ENCODE results near the gene PIP5K1C. TPM values are rescaled to one million over a fixed set of nuclear protein-coding genes. Genes with fewer than 3 reads are reported as not detected.

The PIP5K1C gene
- polyA plus RNA-seq, 3 donors: 19.7 to 30.2 (median 28.9) TPM

DNA sequence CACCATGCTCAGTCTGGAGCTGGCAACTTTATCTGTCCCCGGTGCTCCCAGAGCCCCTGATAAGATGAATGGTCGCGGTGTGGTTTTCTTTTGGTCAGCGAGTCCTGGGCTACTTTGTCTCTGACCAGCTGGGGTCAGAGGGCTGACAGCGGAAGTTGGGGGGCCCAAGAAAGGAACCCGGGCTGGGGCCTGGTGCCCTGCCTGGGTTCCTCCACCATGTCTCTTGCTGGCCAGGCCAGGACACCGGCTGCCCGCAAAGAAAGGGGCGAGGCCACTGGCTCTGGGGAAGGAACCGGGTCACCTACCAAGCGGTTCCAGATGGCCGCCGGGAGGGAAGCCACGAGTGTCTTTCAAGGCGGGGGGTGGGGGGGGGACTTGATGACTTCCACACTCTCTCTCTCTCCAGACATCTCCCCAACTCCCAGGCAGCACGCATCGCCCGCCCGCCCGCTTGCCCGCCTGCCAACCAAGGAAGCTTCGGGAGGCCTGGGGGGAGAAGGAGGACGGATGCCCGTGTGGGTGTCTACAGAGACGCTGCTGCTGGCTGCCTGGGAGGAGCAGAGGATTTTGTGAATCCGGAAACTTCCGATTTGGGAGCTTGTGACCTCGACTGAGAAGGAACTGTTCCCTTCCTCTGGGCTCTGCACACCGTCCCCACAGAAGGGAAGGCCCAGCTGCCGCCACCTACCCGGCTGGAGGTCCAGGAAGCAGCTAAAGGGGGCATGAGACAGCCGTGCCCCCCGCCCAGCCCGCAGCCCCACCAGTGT, 1.1 kb downstream of the PIP5K1C start:
- DNase-seq (ENCODE audit: extremely low read depth in 1 of 11, low read depth in 9 of 11, low spot score in 4 of 11): no peak

DNA sequence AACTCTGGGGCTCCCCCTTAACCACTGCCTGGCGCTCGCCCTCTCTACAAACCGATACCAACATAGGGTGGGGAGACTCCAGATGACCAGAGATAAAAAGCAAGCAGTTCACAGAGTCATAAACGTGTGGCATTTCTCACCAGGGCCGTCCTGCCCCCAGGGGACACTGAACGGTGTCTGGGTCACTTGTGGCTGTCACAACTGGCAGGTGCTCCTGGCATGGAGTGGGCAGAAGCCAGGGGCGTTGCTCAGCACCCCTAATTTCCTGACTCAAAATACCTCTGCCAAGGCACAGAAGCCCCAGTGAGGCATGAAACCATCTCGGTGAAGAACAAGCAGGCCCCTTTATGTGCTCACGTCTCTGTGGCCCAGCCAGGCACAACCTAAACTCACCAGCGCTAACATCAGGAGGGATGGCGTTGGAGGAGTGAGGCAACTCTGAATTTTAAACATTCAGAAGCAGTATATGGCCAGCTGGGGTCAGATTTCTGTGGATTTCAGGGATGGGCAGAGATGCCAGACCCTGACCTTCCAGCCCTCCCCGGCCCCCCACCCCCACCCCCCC, 1.8 kb downstream of the PIP5K1C start:
- DNase-seq (ENCODE audit: extremely low read depth in 1 of 11, low read depth in 9 of 11, low spot score in 4 of 11): no peak

DNA sequence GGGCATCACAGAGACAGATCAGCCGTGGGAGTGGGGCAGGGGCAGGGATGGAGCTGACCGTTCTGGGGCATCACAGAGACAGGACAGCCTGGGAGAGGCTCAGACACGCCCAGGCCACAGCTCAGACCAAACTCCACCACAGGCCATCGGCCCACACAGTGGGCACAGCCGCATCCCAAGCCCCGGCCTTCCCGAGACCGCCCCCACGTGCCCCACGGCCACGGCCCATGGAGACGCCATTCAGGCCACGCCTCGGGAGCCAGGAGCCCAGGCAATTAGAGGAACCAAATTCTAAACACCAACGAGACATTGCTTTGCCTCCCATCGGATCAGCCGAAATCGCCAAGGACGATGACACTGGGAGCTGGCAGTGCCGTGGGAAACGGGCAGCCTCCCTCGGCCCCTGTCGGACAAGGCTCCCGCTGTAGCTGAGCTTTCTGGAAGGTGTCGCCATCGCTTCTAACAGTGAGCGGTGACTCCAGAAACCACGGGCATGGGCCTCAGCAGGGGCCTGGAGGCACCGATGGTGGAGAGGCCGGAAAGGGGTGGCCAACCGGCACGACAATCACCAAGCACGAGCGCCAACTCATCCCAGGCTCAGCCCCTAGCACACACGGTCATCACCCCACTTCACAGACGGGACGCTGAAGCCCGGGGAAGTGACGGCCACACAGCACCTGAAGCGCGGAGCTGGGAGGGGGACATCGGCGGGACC, 2.4 kb downstream of the PIP5K1C start:
- DNase-seq (ENCODE audit: extremely low read depth in 1 of 11, low read depth in 9 of 11, low spot score in 4 of 11): no peak

DNA sequence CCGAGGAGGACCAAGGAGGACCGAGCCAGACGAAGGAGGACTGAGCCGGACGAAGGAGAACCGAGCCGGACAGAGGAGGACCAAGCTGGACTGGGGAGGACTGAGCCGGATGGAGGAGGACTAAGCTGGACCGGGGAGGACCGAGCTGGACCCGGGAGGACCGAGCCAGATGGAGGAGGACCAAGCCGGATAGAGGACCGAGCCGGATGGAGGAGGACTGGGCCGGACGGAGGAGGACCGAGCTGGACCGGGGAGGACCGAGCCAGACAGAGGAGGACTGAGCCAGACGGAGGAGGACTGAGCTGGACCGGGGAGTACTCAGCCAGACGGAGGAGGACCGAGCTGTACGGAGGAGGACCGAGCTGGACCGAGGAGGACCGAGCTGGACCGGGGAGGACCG, 3.2 kb downstream of the PIP5K1C start:
- no peak for DNase-seq (ENCODE audit: extremely low read depth in 1 of 11, low read depth in 9 of 11, low spot score in 4 of 11)

DNA sequence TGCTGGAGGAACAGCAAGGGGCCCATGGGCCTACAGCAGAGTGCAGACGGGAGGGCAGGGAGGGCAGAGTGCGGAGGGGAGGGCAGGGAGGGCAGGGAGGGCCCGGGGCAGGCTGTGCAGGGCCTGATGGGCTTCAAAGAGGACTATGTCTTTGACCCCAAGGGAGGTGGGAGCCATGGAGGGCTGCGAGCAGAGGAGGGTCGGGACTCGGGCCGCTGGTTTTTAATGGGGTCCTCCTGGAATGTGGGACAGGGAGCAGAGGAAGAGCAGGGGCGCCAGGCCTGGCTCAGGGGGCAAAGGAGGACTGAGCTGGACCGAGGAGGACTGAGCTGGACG, 3.6 kb downstream of the PIP5K1C start:
- DNase-seq (ENCODE audit: extremely low read depth in 1 of 11, low read depth in 9 of 11, low spot score in 4 of 11): no peak

DNA sequence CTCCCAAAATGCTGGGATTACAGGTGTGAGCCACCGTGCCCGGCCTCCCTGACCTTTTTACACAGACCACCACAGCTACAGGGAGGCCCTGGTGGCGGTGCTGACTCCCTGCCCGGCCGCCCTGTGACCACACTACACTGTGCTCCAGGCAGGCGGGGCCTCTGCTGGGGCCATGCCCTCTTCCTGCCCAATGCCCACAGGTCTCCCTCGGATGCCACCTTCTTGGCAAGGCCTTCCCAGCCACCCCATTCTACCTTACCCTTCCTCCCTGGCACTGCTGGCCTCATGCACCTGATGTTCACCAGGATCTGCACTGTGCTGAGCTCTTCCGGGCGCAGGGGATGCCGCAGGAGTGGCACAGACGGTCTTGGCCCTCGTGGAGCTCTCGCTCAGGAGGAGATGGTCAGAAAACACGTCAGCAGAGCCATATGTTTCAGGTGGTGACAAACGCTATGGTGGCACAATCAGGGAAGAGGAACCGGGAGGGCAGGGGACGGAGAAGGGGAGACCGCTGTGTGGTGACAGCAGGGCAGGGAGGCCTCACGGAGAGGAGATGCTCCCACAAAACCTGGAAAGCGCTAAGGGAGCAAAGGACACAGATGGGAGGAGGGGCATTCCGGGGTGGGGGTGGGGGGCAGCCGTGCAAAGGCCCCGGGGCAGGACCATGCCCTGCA, 4.1 kb downstream of the PIP5K1C start:
- no peak for DNase-seq (ENCODE audit: extremely low read depth in 1 of 11, low read depth in 9 of 11, low spot score in 4 of 11)

DNA sequence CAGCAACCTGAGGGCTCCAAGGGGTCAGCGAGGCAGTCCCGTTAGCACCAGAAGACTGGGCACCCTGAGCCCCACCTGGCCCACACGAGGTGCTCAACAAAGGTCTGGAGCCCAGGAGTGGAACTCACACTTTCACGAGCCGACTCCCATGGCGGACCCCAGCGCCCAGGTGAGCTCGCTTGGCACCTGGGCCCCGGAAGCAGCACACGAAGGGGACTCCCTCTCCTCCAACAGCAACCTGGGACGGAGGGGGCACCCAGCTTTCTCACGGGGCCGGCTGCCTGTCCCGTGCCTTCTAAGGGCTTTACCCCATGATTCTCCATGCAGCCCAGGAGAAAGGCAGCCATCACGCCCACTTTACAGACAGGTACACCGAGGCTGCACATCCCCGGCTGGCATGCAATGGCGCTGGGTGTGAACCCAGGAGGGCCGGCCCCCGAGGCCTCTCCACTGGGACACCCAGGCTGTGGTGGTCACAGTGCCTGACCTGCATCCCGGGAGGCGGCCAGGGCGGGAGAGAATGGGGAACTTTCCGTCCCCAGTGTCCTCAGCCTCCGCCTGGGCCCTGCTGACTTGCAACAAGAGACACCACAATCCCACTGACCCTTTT, 5.0 kb downstream of the PIP5K1C start:
- no peak for DNase-seq (ENCODE audit: extremely low read depth in 1 of 11, low read depth in 9 of 11, low spot score in 4 of 11)

DNA sequence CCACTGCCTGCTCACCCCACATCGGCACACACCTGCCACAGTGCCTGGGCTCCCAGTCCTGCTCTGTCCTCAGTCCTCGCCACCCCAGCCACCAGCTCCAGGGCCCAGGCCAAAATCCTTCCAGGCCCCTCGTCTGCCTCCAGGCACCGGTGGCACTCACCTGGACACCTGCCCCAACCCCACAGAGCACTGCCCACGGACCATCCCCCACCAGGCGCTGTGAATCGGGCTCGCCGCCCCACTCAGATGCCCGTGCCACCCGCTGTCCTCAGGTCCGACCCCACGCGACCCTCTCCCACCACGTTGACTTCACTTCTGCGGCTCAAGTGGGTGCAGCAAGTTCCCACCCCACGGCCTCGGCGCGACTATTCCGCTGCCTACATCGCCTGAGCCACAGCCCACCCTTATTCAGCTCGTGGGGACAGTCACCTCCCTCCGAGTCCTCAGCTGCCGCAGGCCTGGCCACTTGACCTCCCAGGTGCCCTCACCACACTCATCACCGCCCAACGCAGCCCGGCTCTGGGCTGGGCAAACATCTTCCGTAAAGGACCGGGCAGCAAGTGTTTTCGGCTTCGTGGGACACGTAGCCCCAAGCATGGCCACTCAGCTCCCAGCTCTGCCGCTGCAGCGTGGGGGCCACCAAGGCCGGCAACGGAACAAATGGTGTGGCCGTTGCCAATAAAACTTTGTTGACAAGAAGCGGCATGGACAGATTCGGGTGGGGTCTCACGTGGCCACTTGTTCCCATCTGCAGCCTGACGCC, 5.7 kb downstream of the PIP5K1C start:
- DNase-seq (ENCODE audit: extremely low read depth in 1 of 11, low read depth in 9 of 11, low spot score in 4 of 11): no peak

DNA sequence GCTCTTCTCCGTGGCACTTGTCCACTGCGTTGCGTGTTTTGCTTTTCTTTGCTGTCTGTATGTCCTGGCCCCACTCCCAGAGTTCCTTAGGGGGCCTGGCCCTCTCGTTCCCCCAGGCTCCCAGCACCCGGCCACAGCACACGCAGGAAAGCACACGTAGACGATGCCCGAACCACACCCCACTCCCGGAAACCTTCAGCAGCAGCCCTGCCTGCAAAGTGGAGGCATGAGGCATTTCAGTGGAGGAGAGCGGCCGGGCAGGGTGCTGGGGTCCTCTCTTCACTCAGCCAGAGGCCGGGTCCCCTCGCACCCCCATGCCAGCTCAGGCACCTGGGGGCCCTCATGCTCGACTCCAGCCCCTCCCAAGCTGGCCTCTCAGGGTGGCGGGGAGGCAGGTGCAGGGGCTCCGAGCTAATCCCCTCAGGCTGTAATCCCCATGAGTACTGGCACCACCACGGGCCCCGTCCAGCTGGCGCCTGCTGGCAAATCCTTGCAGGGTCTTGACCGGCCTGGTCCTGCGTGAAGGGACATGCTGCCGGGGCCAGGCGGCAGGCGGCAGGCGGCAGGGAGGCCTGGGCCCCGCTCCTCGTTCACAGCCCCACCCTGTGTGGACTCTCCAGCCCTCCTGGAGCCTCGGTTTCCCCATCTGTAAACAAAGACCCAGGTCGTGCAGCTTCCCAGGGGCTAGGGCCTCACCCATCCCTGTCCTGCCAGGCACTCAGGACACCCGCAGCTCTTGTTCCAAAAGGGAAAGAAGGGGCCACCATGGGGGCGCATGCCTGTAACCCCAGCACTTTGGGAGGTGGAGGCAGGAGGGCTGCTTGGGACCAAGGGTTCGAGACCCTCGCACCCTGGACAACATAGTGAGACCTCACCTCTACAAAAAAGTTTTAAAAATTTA, 7.0 kb downstream of the PIP5K1C start:
- no peak for DNase-seq (ENCODE audit: extremely low read depth in 1 of 11, low read depth in 9 of 11, low spot score in 4 of 11)

DNA sequence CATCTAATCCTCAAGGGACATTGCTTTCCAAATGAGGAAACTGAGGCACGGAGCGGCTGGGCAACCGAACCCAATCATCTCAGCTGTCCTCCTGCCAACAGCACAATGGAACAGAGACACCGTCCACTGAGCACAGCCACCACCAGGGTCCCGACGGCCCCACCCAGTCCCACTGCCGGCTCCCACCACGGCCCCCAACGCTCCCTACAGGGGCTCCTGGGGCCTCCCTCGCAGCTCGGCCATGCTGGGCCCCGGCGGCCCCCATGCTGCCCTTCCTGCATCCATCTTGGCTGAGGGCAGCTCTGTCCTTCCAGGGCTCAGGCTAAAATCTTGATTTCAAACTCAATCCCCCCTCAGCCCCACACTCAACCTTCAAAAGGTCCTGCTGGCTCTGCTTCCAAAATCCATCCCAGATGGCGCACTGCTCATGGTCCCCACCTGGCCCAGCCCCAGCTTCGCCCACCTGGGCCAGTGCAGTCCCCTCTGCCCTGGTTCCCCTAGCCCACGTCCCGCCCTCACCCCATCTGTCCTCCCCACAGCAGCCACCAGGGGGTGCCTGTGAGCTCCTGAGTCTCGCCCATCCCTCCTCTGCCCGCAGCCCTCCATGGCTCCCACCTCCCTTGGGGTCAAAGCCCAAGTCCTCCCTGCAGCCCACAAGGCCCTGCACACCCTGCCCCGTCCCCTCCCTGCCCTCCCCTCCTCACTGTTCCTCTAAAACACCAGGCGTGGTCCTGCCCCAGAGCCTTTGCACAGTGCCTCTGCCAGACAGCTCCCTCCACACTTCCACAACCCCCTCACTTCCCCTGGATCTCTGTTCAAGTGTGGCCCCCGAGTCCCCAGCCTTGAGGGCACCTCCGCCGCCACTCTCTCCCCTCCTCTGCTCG, 7.9 kb downstream of the PIP5K1C start:
- DNase-seq (ENCODE audit: extremely low read depth in 1 of 11, low read depth in 9 of 11, low spot score in 4 of 11): no peak

DNA sequence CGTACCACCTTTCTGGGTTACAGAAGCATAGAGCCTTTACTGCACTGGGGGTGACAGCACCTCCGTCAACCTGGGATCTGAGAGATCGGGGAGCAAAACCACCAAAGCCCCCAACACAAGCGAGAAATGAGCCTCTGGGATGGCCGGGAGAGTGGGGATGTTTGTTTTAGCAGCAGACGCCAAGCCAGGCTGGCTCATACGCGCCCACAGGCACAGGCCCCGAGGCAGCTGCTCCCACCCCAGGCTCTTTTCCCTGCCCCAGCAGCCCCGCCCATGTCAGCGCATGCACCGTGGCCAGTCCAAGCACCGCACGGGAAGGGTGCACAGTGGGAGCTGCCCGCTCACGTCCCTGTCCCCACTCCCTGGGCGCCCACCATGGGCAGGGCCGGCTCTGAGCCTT, 8.5 kb downstream of the PIP5K1C start:
- no peak for DNase-seq (ENCODE audit: extremely low read depth in 1 of 11, low read depth in 9 of 11, low spot score in 4 of 11)

DNA sequence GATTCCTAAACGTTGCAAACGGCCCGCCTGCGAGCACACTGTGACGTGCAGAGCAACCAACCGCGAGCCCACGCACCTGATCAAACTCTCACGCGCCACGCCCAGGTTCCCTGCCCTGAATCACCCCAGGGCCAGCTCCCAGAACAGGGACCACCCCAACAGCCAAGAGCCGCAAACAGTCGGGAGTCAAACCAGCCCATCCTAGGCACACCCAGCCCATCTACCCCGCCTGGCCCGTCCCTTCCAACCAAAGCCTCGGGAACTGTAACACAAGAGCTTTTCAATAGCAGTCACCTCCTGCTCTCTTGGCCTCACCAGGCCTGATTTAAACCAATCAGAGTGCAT, 8.9 kb downstream of the PIP5K1C start:
- no peak for DNase-seq (ENCODE audit: extremely low read depth in 1 of 11, low read depth in 9 of 11, low spot score in 4 of 11)

DNA sequence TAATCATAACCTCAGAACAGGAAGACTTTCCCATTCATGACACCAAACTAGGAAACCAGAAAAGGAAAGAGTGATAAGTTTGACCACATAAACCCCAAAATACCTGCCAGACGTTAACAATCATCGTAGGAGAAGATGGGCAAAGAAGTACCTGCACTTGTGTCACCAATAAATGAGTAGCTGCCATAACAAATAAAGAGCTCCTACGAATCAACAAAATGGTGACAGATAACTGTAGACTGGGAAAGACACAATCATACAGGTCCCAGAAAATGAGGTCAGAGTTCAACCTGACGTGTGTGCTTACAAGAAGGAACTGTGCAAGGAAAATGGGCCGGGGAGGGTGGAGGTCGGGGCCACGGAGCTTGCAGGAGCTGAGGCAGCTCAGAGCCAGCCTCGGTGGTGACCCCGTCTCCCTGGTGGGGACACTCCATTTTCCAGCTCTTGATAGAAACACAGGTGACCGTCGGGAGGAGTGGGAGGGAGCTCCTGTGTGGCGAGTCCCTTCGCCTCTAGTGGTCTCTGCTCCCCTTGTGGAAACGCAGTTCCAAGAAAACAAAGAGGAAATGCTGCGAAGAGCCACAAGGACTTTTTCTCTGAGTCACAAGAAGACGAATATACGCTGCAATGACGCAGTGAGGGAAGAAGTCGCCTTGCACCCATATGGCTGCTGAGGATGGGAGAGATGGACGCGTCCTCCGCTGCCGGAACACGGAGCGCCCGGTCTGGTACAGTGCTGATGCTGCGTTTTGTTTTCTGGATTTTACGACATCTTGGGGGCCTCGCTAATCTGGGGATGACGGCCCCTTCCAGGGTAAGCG, 9.5 kb downstream of the PIP5K1C start:
- no peak for DNase-seq (ENCODE audit: extremely low read depth in 1 of 11, low read depth in 9 of 11, low spot score in 4 of 11)

DNA sequence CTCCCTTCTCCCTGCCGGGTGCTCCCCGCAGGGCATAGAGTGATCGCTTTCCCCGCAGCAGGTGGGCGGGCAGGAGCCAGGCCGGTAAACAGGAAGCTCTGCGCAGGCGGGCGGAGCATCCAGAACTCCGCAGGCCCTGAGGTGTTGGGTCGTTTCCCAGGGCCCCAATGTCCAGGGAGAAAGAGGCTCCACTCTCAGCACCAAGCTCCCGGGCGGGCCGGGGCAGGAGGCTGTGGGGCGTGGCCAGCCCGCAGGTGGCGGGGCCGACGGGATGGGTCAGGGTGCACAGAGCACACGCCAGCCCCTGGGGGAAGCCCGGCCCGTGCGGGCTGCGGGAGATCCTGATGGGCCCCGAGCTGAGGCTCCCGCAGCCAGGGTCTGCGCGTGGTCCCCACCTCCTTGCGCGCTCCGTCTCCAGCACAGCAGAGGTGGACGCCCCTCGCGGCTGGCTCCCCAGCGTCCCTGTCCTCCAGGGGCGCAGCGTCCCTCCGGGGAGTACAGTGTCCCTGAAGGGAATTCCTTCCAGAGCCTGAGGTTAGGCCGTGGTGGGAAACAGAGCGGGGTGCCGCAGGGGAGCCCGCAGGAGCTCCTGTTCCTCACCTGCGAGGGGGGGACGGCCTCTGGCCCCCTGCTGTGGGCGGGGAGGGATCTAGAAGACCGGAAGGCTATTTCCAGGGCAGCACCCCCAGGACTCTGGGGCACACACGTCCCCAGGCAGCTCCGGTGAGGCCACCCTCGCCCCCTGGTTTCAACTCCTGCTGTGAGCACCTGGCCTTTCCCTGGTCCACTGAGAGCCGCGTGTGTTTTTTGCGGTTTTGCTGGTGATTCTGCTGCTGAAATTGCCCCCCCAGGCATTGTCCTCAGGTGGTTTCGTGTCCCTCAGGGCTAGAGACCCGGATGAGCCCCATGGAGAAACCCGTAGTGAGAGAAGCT, 12.2 kb downstream of the PIP5K1C start:
- DNase-seq (ENCODE audit: extremely low read depth in 1 of 11, low read depth in 9 of 11, low spot score in 4 of 11): no peak

DNA sequence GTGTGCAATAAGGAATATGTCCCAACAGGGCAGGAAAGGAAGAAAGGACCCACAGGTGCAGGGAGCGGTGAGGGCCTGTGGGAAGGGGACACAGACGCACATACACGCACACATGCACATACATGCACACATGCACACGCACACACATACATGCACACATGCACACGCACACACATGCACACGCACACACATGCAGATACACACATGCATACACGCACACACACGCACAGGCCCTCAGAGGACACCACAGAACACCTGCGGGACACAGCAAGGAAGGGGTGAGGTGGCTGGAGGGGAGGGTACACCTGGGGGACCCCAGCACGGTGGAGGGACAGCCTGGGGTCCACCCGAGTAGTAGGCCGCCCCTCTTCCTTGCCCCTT, 12.9 kb downstream of the PIP5K1C start:
- no peak for DNase-seq (ENCODE audit: extremely low read depth in 1 of 11, low read depth in 9 of 11, low spot score in 4 of 11)

Data from renal cortex interstitium (tissue), 11 donors.